Gastroesophageal sphincter (tissue), 4 donors: Measurements from ENCODE around the gene UVRAG. TPM values are rescaled to one million over a fixed set of nuclear protein-coding genes. Genes with fewer than 3 reads are reported as not detected.

Source experiments
- ATAC-seq: fragments of 150-250 bp; one replicate; pipeline ENCODE4 v1.9.1; 2016; ENCODE audit warnings: mild to moderate bottlenecking, moderate library complexity
- H3K27ac ChIP-seq, 4 donors: fragments of 200-600 bp; sonication (generic) in 3 of 4; 1 replicate in 3 of 4; 2 replicates in 1 of 4; pipeline ENCODE4 v1.5.1; 2016 to 2019
- H3K27me3 ChIP-seq: fragments of 200-600 bp; sonication (generic); one replicate; pipeline ENCODE4 v1.5.1; 2019
- H3K36me3 ChIP-seq, 2 donors: fragments of 200-600 bp; sonication (generic); one replicate each; pipeline ENCODE4 v1.5.1; 2019; ENCODE audit warnings: control low read depth in 1 of 2
- H3K4me1 ChIP-seq, 3 donors: fragments of 200-600 bp; sonication (generic); 1 replicate in 2 of 3; 2 replicates in 1 of 3; pipeline ENCODE4 v1.5.1; 2016 to 2019; ENCODE audit warnings: control low read depth in 2 of 3
- H3K4me3 ChIP-seq, 2 donors: fragments of 200-600 bp; sonication (generic); one replicate each; pipeline ENCODE4 v1.5.1; 2019; ENCODE audit warnings: mild to moderate bottlenecking in 1 of 2, moderate library complexity in 1 of 2
- H3K9me3 ChIP-seq, 3 donors: fragments of 200-600 bp; sonication (generic); one replicate each; pipeline ENCODE4 v1.5.1; 2017 to 2019; ENCODE audit warnings: control low read depth in 2 of 3
- EP300 ChIP-seq: sonication (generic); formaldehyde crosslinking; IDR thresholded peaks from one replicate; pipeline ENCODE4 v1.6.1; 2017; ENCODE audit warnings: antibody characterized with exemption, mild to moderate bottlenecking
- POLR2A ChIP-seq, 2 donors: fragments of 450-650 bp; IDR thresholded peaks; one replicate each; pipeline ENCODE4 v1.6.1; 2017; ENCODE audit warnings: antibody characterized with exemption in 2 of 2, mild to moderate bottlenecking in 2 of 2, moderate library complexity in 1 of 2
- POLR2AphosphoS5 ChIP-seq: sonication (generic); formaldehyde crosslinking; IDR thresholded peaks from one replicate; pipeline ENCODE4 v1.6.1; 2017; ENCODE audit warnings: antibody characterized with exemption
- WGBS, 2 donors: methylation state at CpG; one replicate each; pipeline ENCODE4 v1.1.5; 2018; ENCODE audit warnings: low coverage in 1 of 2; 5-methylcytosine and 5-hydroxymethylcytosine counted together
- total RNA-seq, 4 donors: library from RNA; depleted of rRNA; stranded (reverse); fragments of >200 nt; gene quantifications; one replicate each; pipeline ENCODE4 v1.1.0, GENCODE V29; 2016
- TF ChIP-seq, protein P1 (sequence below), 4 experiments: fragments of 200-600 bp in 2 of 4; fragments of 450-650 bp in 2 of 4; sonication (generic) in 1 of 4; IDR thresholded peaks; one replicate each; pipeline ENCODE4 v1.5.1; 2017 to 2019; ENCODE audit warnings: antibody characterized with exemption in 4 of 4, mild to moderate bottlenecking in 2 of 4, moderate library complexity in 2 of 4

Gene UVRAG
- total RNA-seq, 4 donors from 2014 or later, result 28.1 to 50.1 (median 34.7) TPM

DNA sequence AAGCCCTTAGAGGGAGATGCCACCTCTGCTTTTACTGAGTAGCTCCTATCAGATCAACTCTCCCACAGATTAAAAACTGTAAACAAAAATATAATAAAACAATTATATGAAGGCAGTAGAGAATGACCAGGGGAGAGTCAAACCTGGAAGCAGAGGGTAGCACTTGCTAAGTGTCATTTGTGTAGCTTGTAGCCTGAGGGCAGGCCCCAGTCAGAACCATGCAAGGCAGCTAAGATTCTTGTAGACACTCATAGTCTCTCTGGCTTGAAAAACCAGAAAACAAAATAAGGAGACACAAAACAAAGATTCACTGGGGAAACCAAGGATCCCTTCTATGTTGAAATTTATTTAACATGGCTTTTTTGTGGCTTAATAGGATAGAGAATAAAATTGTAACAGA is 280.9 kb downstream of the UVRAG start:
- no peaks in the 10 kb centered on the region for H3K4me1 ChIP-seq
- H3K9me3 ChIP-seq, result no peaks in the 10 kb centered on the region
- TF ChIP-seq POLR2A (IDR thresholded peaks at IDR 0.05), result no peak
- TF ChIP-seq POLR2AphosphoS5, result no peak
- TF ChIP-seq EP300, result no peak
- TF ChIP-seq, protein P1, sequence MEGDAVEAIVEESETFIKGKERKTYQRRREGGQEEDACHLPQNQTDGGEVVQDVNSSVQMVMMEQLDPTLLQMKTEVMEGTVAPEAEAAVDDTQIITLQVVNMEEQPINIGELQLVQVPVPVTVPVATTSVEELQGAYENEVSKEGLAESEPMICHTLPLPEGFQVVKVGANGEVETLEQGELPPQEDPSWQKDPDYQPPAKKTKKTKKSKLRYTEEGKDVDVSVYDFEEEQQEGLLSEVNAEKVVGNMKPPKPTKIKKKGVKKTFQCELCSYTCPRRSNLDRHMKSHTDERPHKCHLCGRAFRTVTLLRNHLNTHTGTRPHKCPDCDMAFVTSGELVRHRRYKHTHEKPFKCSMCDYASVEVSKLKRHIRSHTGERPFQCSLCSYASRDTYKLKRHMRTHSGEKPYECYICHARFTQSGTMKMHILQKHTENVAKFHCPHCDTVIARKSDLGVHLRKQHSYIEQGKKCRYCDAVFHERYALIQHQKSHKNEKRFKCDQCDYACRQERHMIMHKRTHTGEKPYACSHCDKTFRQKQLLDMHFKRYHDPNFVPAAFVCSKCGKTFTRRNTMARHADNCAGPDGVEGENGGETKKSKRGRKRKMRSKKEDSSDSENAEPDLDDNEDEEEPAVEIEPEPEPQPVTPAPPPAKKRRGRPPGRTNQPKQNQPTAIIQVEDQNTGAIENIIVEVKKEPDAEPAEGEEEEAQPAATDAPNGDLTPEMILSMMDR (IDR thresholded peaks at IDR 0.05), result no peak
- H3K27me3 ChIP-seq, result no peaks in the 10 kb centered on the region
- H3K27ac ChIP-seq, result no peak overlapping the region
- H3K36me3 ChIP-seq, result no peaks in the 10 kb centered on the region
- ATAC-seq, result no peak
- H3K4me3 ChIP-seq, result no peak overlapping the region

DNA sequence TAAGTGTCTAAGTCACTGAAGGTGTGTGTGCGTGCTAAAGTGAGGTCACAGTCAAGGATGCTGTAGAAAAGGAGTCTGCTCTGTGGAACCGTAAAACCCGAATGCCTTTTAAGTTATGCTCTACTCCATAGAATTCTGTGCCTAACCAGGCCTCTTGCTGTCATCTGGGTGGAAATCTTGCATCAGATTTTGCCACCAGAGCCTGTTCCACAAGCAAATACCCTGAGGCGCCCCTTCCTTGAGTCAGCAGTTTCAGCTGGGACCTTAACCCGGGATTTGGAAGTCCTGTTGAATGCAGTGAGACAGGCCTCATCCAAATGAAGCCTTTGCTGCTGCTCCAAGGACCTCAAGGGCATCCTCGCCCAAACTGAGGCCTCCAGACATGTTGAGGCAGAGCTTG is 281.5 kb downstream of the UVRAG start:
- no peak for ATAC-seq

DNA sequence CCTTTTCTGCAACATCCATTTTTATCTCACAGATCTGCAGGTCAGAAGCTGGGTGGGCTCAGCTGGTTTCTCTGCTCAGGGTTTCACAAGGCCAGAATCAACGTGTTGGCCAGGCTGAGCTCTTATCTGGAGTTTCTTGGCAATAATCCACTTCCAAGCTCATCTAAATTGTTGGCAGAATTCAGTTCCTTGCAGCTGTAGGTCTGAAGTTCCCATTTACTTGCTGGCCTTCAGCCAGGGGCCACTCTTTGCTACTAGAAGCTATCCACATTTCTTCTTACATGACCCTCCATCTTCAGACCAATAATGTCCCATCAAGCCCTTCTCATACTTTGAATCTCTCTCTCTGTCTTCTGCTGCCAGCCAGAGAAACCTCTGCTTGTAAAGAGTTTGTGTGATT is 287.8 kb downstream of the UVRAG start:
- ATAC-seq, result no peak
- TF ChIP-seq, protein P1 (IDR thresholded peaks at IDR 0.05), result no peak
- no peak for TF ChIP-seq POLR2AphosphoS5
- TF ChIP-seq POLR2A (IDR thresholded peaks at IDR 0.05), result no peak

More for the DNA sequence above, 281.5 kb downstream of the UVRAG start:
- no peaks in the 10 kb centered on the region for H3K27me3 ChIP-seq
- H3K4me1 ChIP-seq, result no peaks in the 10 kb centered on the region
- H3K36me3 ChIP-seq, result no peaks in the 10 kb centered on the region
- WGBS, 2 donors, result 89 to 99% methylated on average over 5 of the region's 6 CpGs
- H3K4me3 ChIP-seq, result no peak overlapping the region
- TF ChIP-seq POLR2A (IDR thresholded peaks at IDR 0.05) (no peak), EP300 (no peak), POLR2AphosphoS5 (no peak)
- TF ChIP-seq, protein P1 (IDR thresholded peaks at IDR 0.05), result no peak
- no peaks in the 10 kb centered on the region for H3K9me3 ChIP-seq
- H3K27ac ChIP-seq, result no peak overlapping the region

DNA sequence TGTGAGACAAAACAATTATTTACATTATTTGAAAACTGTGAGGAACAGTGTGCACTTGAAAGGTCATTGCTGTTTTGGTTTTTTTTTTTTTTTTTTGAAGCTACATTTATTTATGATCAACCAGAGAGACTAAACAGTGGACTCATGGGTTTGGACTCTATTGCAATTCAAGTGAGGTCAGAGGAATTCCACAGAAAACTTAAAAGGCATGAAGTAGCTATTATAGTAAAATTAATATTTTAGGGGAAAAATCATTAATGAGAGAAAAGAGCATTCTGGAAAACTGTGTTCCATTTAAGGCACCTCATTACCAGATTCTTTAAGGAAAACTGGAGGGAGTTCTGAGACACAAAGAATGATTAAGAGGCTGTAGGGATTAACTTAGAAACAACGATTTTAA is 288.4 kb downstream of the UVRAG start:
- TF ChIP-seq POLR2A (IDR thresholded peaks at IDR 0.05), result no peak
- Histone ChIP-seq H3K36me3 (no peaks in the 10 kb centered on the region), H3K9me3 (no peaks in the 10 kb centered on the region), H3K4me1 (peaks cover 0 to 12% (median 3%) of the 10 kb centered on the region in 3 donors), H3K27ac (no peak overlapping the region), H3K27me3 (no peaks in the 10 kb centered on the region), H3K4me3 (no peak overlapping the region)
- WGBS, 2 donors, result 25 to 43% methylated on average over 1 of the region's 1 CpG
- ATAC-seq, result no peak

More for the DNA sequence above, 287.8 kb downstream of the UVRAG start:
- no peaks in the 10 kb centered on the region for H3K36me3 ChIP-seq
- no peak overlapping the region for H3K27ac ChIP-seq
- WGBS, 2 donors, result 33% methylated on average over 1 of the region's 1 CpG; no CpG with 5 or more reads in 1 of the 2 donors
- H3K4me3 ChIP-seq, result no peak overlapping the region
- no peaks in the 10 kb centered on the region for H3K9me3 ChIP-seq
- H3K4me1 ChIP-seq, result peaks cover 0 to 12% (median 3%) of the 10 kb centered on the region in 3 donors
- no peaks in the 10 kb centered on the region for H3K27me3 ChIP-seq

DNA sequence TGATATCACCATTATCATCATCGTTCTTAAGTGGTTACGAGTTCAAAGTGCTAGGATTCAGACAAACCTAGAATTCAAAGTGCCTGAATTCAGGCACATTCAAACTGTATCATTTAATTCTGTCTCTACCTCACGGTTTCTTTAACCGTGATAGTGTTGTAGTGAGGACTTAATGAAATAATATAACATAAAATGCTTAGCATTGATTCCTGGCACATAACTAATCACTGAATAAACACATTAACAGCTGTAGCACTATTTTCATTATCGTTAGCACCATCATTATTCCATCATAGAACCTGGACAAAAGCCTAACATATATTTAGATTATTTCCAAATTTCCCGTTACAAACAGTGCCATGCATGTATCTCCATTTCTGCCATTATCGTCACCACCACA is 289.3 kb downstream of the UVRAG start:
- H3K4me3 ChIP-seq, result no peak overlapping the region
- peaks cover 0 to 12% (median 3%) of the 10 kb centered on the region in 3 donors for H3K4me1 ChIP-seq
- no peak for ATAC-seq
- H3K9me3 ChIP-seq, result no peaks in the 10 kb centered on the region
- H3K27ac ChIP-seq, result no peak overlapping the region
- 92 to 99% methylated on average over 7 of the region's 7 CpGs for WGBS, 2 donors
- no peaks in the 10 kb centered on the region for H3K36me3 ChIP-seq
- no peaks in the 10 kb centered on the region for H3K27me3 ChIP-seq
- TF ChIP-seq POLR2A (IDR thresholded peaks at IDR 0.05) (no peak), POLR2AphosphoS5 (no peak), EP300 (no peak)
- TF ChIP-seq, protein P1 (IDR thresholded peaks at IDR 0.05), result no peak
